IPS DF 6.9 (cell line): ENCODE measurements around the gene PRKAA2.

Source experiments
- DNase-seq: peaks from one replicate; pipeline ENCODE4 v3.0.0-alpha.2; 2013; ENCODE audit warnings: low read depth, low spot score
- H3K27ac ChIP-seq: one replicate; pipeline ENCODE4 v1.5.1; 2013; ENCODE audit warnings: low read length, control low read depth
- H3K27me3 ChIP-seq: 2 replicates; pipeline ENCODE4 v1.6.1; 2013; ENCODE audit warnings: mild to moderate bottlenecking, low read length; ENCODE audit not compliant: control insufficient read depth, insufficient read depth
- H3K36me3 ChIP-seq: 2 replicates; pipeline ENCODE4 v1.6.1; 2013; ENCODE audit warnings: low read length; ENCODE audit not compliant: control insufficient read depth, insufficient read depth
- H3K4me1 ChIP-seq: 2 replicates; pipeline ENCODE4 v1.6.1; 2013; ENCODE audit warnings: low read length; ENCODE audit not compliant: control insufficient read depth, insufficient read depth
- H3K4me3 ChIP-seq: 2 replicates; pipeline ENCODE4 v1.5.1; 2013; ENCODE audit warnings: mild to moderate bottlenecking, low read length
- H3K9me3 ChIP-seq: 2 replicates; pipeline ENCODE4 v1.6.1; 2013; ENCODE audit warnings: low read length, inconsistent platforms; ENCODE audit not compliant: control insufficient read depth, insufficient read depth
- WGBS: extraction: QIAGEN DNeasy Blood & Tissue Kit; methylation state at CpG from one replicate; pipeline ENCODE4 v1.1.7; 2013; ENCODE audit warnings: mixed read lengths, missing lambda C conversion rate; ENCODE audit not compliant: insufficient read length, insufficient coverage; 5-methylcytosine and 5-hydroxymethylcytosine counted together

The PRKAA2 gene

GRCh38 chr1:56654126-56654923, 9.2 kb downstream of the PRKAA2 start:
- 100% methylated on average over 1 of the region's 1 CpG for WGBS
- H3K27me3 ChIP-seq, result no peaks in the 10 kb centered on the region

GRCh38 chr1:56655991-56656613, 11.0 kb downstream of the PRKAA2 start:
- no peak for DNase-seq
- Histone ChIP-seq H3K36me3 (no peaks in the 10 kb centered on the region), H3K4me3 (no peak overlapping the region), H3K27ac (no peak overlapping the region), H3K27me3 (no peaks in the 10 kb centered on the region), H3K9me3 (peaks cover 1% of the 10 kb centered on the region; the same call in 1 of the 2 replicates), H3K4me1 (no peaks in the 10 kb centered on the region)
- WGBS, result no CpG with 5 or more reads among the region's 1 CpG

More at GRCh38 chr1:56654126-56654923, 9.2 kb downstream of the PRKAA2 start:
- H3K4me1 ChIP-seq, result no peaks in the 10 kb centered on the region
- no peak overlapping the region for H3K27ac ChIP-seq
- H3K9me3 ChIP-seq, result peaks cover 1% of the 10 kb centered on the region; the same call in 1 of the 2 replicates
- no peak overlapping the region for H3K4me3 ChIP-seq
- H3K36me3 ChIP-seq, result no peaks in the 10 kb centered on the region
- DNase-seq, result no peak

GRCh38 chr1:56658254-56658653, 13.1 kb downstream of the PRKAA2 start:
- Histone ChIP-seq H3K27ac (no peak overlapping the region), H3K27me3 (no peaks in the 10 kb centered on the region), H3K36me3 (no peaks in the 10 kb centered on the region), H3K9me3 (peaks cover 1% of the 10 kb centered on the region; the same call in 1 of the 2 replicates), H3K4me1 (no peaks in the 10 kb centered on the region), H3K4me3 (no peak overlapping the region)
- WGBS, result 95% methylated on average over 1 of the region's 4 CpGs
- DNase-seq, result no peak

GRCh38 chr1:56660293-56660692, 15.2 kb downstream of the PRKAA2 start:
- DNase-seq, result no peak

GRCh38 chr1:56663846-56664245, 18.7 kb downstream of the PRKAA2 start:
- H3K27me3 ChIP-seq, result no peaks in the 10 kb centered on the region

More at GRCh38 chr1:56660293-56660692, 15.2 kb downstream of the PRKAA2 start:
- H3K36me3 ChIP-seq, result no peaks in the 10 kb centered on the region
- no peaks in the 10 kb centered on the region for H3K27me3 ChIP-seq
- no CpG with 5 or more reads among the region's 1 CpG for WGBS
- peaks cover 1% of the 10 kb centered on the region; the same call in 1 of the 2 replicates for H3K9me3 ChIP-seq
- no peak overlapping the region for H3K27ac ChIP-seq
- no peaks in the 10 kb centered on the region for H3K4me1 ChIP-seq
- no peak overlapping the region for H3K4me3 ChIP-seq

GRCh38 chr1:56665384-56665783, 20.3 kb downstream of the PRKAA2 start:
- H3K27me3 ChIP-seq, result no peaks in the 10 kb centered on the region
- H3K27ac ChIP-seq, result no peak overlapping the region
- DNase-seq, result no peak
- no peaks in the 10 kb centered on the region for H3K36me3 ChIP-seq
- no peaks in the 10 kb centered on the region for H3K9me3 ChIP-seq
- peaks cover 1% of the 10 kb centered on the region; the same call in 1 of the 2 replicates for H3K4me1 ChIP-seq
- no CpG with 5 or more reads among the region's 1 CpG for WGBS
- no peak overlapping the region for H3K4me3 ChIP-seq

More at GRCh38 chr1:56663846-56664245, 18.7 kb downstream of the PRKAA2 start:
- H3K4me3 ChIP-seq, result no peak overlapping the region
- H3K27ac ChIP-seq, result no peak overlapping the region
- H3K4me1 ChIP-seq, result peaks cover 1% of the 10 kb centered on the region; the same call in 1 of the 2 replicates
- no peak for DNase-seq
- no peaks in the 10 kb centered on the region for H3K9me3 ChIP-seq
- WGBS, result no CpG with 5 or more reads among the region's 3 CpGs
- no peaks in the 10 kb centered on the region for H3K36me3 ChIP-seq

GRCh38 chr1:56666112-56666608, 21.0 kb downstream of the PRKAA2 start:
- Histone ChIP-seq H3K4me3 (no peak overlapping the region), H3K27ac (no peak overlapping the region), H3K36me3 (no peaks in the 10 kb centered on the region), H3K4me1 (peaks cover 1% of the 10 kb centered on the region; the same call in 1 of the 2 replicates), H3K27me3 (no peaks in the 10 kb centered on the region), H3K9me3 (no peaks in the 10 kb centered on the region)
- no CpG with 5 or more reads among the region's 3 CpGs for WGBS
- peak; percentile 2 for DNase-seq

- Histone ChIP-seq H3K4me1 (peaks cover 1% of the 10 kb centered on the region; the same call in 1 of the 2 replicates), H3K36me3 (no peaks in the 10 kb centered on the region), H3K9me3 (no peaks in the 10 kb centered on the region), H3K4me3 (no peak overlapping the region), H3K27ac (no peak overlapping the region), H3K27me3 (no peaks in the 10 kb centered on the region)
- no peak for DNase-seq
- WGBS, result no CpG with 5 or more reads among the region's 2 CpGs
Measured at GRCh38 chr1:56670350-56670749, 25.2 kb downstream of the PRKAA2 start.

- no peak for DNase-seq
- Histone ChIP-seq H3K9me3 (no peaks in the 10 kb centered on the region), H3K27ac (no peak overlapping the region), H3K4me3 (no peak overlapping the region), H3K27me3 (no peaks in the 10 kb centered on the region), H3K36me3 (no peaks in the 10 kb centered on the region), H3K4me1 (peaks cover under 1% of the 10 kb centered on the region; the same call in 1 of the 2 replicates)
- WGBS, result no CpG with 5 or more reads among the region's 4 CpGs
Measured at GRCh38 chr1:56671085-56671484, 26.0 kb downstream of the PRKAA2 start.

GRCh38 chr1:56671542-56671941, 26.4 kb downstream of the PRKAA2 start:
- Histone ChIP-seq H3K27ac (no peak overlapping the region), H3K9me3 (no peaks in the 10 kb centered on the region), H3K4me1 (no peaks in the 10 kb centered on the region), H3K27me3 (no peaks in the 10 kb centered on the region), H3K36me3 (no peaks in the 10 kb centered on the region), H3K4me3 (no peak overlapping the region)
- no CpG with 5 or more reads among the region's 2 CpGs for WGBS
- no peak for DNase-seq
